ENCODE measurements around the gene GCNT1. TPM values are rescaled to one million over a fixed set of nuclear protein-coding genes. Genes with fewer than 3 reads are reported as not detected.
A peak's percentile ranks its signal among the peaks of the same experiment; 100 is the strongest.
"Not testable (repeated sequence)": the region's sequence is repeated elsewhere in the genome, so short reads cannot be mapped to it uniquely, and the experiment has no call there.

Gene GCNT1
- total RNA-seq, 2 donors from 2014 or later: 6.4 to 9.0 TPM

GRCh38 chr9:76479337-76479736 lies 20.4 kb downstream of the GCNT1 start:
- DNase-seq, ATAC-seq: not testable (repeated sequence)

GRCh38 chr9:76486151-76486550 lies 27.2 kb downstream of the GCNT1 start:
- DNase-seq: no peak
- H3K36me3 Mint-ChIP-seq (ENCODE audit: low read depth): no peaks in the 10 kb centered on the region

More at GRCh38 chr9:76479337-76479736, 20.4 kb downstream of the GCNT1 start:
- H3K4me1 Mint-ChIP-seq; H3K36me3 Mint-ChIP-seq (ENCODE audit: low read depth); H3K9me3 ChIP-seq (ENCODE audit: control insufficient read depth, low read length, poor library complexity, severe bottlenecking); H3K27me3 Mint-ChIP-seq; H3K27ac Mint-ChIP-seq; H3K4me3 Mint-ChIP-seq: not testable (repeated sequence)

GRCh38 chr9:76490249-76490990 lies 31.4 kb downstream of the GCNT1 start:
- peak overlapping the region; percentile 3 for H3K27ac Mint-ChIP-seq
- H3K4me3 Mint-ChIP-seq: no peak overlapping the region
- DNase-seq: no peak
- peaks cover 17% of the 10 kb centered on the region for H3K4me1 Mint-ChIP-seq
- no peaks in the 10 kb centered on the region for H3K9me3 ChIP-seq (ENCODE audit: control insufficient read depth, low read length, poor library complexity, severe bottlenecking)
- no peaks in the 10 kb centered on the region for H3K27me3 Mint-ChIP-seq
- no peak for ATAC-seq
- H3K36me3 Mint-ChIP-seq (ENCODE audit: low read depth): peaks cover 2% of the 10 kb centered on the region

More at GRCh38 chr9:76486151-76486550, 27.2 kb downstream of the GCNT1 start:
- Mint-ChIP-seq H3K4me1 (peaks cover 17% of the 10 kb centered on the region), H3K27ac (no peak overlapping the region), H3K27me3 (no peaks in the 10 kb centered on the region), H3K4me3 (no peak overlapping the region)
- H3K9me3 ChIP-seq (ENCODE audit: control insufficient read depth, low read length, poor library complexity, severe bottlenecking): no peaks in the 10 kb centered on the region
- no peak for ATAC-seq

DNA sequence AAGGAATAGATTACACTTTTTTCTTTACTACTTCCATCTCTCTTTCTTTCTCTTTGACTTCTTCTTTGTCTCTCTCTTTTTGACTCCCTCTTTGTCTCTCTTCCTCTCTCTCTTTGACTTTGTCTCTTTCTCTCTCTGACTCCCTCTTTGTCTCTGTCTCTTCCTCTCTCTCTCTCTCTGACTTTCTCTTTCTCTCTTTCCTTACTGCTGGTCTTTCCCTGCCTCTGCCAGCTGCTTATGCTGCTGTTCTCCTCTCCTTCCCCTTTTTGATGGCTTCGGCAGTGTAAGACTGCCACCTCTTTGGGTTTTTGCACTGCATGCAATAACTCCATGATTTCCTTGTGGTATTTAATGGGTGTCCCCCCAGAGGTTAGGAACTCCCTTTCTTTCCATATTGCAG lies 32.1 kb downstream of the GCNT1 start:
- ATAC-seq; H3K9me3 ChIP-seq (ENCODE audit: control insufficient read depth, low read length, poor library complexity, severe bottlenecking); DNase-seq; H3K27me3 Mint-ChIP-seq; H3K36me3 Mint-ChIP-seq (ENCODE audit: low read depth): not testable (repeated sequence)
- Mint-ChIP-seq H3K4me3 (peak overlapping the region; percentile 58), H3K27ac (peak overlapping the region; percentile 3), H3K4me1 (peaks cover 17% of the 10 kb centered on the region)

GRCh38 chr9:76493496-76493895 lies 34.5 kb downstream of the GCNT1 start:
- not testable (repeated sequence) for ATAC-seq; H3K4me1 Mint-ChIP-seq; H3K36me3 Mint-ChIP-seq (ENCODE audit: low read depth); H3K27me3 Mint-ChIP-seq; H3K9me3 ChIP-seq (ENCODE audit: control insufficient read depth, low read length, poor library complexity, severe bottlenecking); H3K27ac Mint-ChIP-seq; H3K4me3 Mint-ChIP-seq; DNase-seq

DNA sequence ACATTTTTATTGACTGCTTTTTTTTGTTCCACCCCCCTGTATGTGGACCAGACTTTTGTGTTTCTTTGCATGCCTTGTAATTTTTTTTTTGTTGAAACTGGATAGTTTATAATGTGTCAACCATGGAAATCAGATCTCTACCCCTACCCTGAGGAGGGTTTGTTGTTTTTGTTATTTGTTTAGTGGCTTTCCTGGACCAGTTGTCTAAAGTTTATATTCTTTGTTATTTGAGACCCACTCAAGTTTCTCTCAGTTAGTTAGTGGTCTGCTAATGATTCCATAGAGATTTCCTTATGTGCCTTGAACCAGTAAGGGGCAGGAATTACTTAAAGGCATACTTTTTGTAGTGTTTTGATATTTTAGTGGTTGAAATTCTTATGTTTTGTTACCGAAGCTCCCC lies 41.1 kb downstream of the GCNT1 start:
- no peak overlapping the region for H3K27ac Mint-ChIP-seq

GRCh38 chr9:76502746-76503145 lies 43.8 kb downstream of the GCNT1 start:
- H3K27me3 Mint-ChIP-seq: no peaks in the 10 kb centered on the region
- DNase-seq (no peak), ATAC-seq (no peak)
- peaks cover 7% of the 10 kb centered on the region for H3K36me3 Mint-ChIP-seq (ENCODE audit: low read depth)
- H3K4me1 Mint-ChIP-seq: no peaks in the 10 kb centered on the region
- no peak overlapping the region for H3K4me3 Mint-ChIP-seq
- no peaks in the 10 kb centered on the region for H3K9me3 ChIP-seq (ENCODE audit: control insufficient read depth, low read length, poor library complexity, severe bottlenecking)
- peak overlapping the region; percentile 53 for H3K27ac Mint-ChIP-seq

More for the DNA sequence above, 41.1 kb downstream of the GCNT1 start:
- Mint-ChIP-seq H3K4me3 (no peak overlapping the region), H3K27me3 (no peaks in the 10 kb centered on the region), H3K4me1 (no peaks in the 10 kb centered on the region), H3K36me3 (ENCODE audit: low read depth) (peaks cover 7% of the 10 kb centered on the region)
- DNase-seq (no peak), ATAC-seq (no peak)
- H3K9me3 ChIP-seq (ENCODE audit: control insufficient read depth, low read length, poor library complexity, severe bottlenecking): no peaks in the 10 kb centered on the region

GRCh38 chr9:76510041-76510440 lies 51.1 kb downstream of the GCNT1 start:
- Mint-ChIP-seq H3K4me3 (no peak overlapping the region), H3K4me1 (no peaks in the 10 kb centered on the region), H3K27ac (no peak overlapping the region)

GRCh38 chr9:76510446-76510845 lies 51.5 kb downstream of the GCNT1 start:
- ATAC-seq: no peak
- Mint-ChIP-seq H3K4me1 (no peaks in the 10 kb centered on the region), H3K36me3 (ENCODE audit: low read depth) (peaks cover 4% of the 10 kb centered on the region), H3K27me3 (no peaks in the 10 kb centered on the region), H3K27ac (no peak overlapping the region), H3K4me3 (no peak overlapping the region)
- H3K9me3 ChIP-seq (ENCODE audit: control insufficient read depth, low read length, poor library complexity, severe bottlenecking): no peaks in the 10 kb centered on the region
- DNase-seq: no peak

More at GRCh38 chr9:76510041-76510440, 51.1 kb downstream of the GCNT1 start:
- DNase-seq (no peak), ATAC-seq (no peak)
- H3K9me3 ChIP-seq (ENCODE audit: control insufficient read depth, low read length, poor library complexity, severe bottlenecking): no peaks in the 10 kb centered on the region
- H3K27me3 Mint-ChIP-seq: no peaks in the 10 kb centered on the region
- peaks cover 4% of the 10 kb centered on the region for H3K36me3 Mint-ChIP-seq (ENCODE audit: low read depth)

DNA sequence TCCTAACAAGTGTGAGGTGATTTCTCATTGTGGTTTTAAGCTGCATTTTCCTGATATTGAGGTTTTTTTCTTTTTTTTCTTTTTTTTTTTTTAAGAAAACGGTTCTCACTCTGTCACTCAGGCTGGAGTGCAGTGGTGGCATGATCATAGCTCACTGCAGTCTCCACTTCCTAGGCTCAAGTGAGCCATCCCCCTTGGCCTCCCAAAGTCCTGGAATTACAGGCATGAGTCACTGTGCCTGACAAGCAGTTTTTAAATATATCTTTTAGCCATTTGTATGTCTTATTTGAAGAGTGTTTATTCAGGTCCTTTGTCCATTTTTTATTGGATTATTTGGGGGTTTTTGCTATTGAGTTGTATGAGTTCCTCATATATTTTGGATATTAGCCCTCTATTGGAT lies 53.8 kb downstream of the GCNT1 start:
- ATAC-seq (no peak), DNase-seq (no peak)
- Mint-ChIP-seq H3K27me3 (no peaks in the 10 kb centered on the region), H3K36me3 (ENCODE audit: low read depth) (peaks cover 8% of the 10 kb centered on the region), H3K27ac (no peak overlapping the region), H3K4me1 (no peaks in the 10 kb centered on the region), H3K4me3 (no peak overlapping the region)
- H3K9me3 ChIP-seq (ENCODE audit: control insufficient read depth, low read length, poor library complexity, severe bottlenecking): no peaks in the 10 kb centered on the region

DNA sequence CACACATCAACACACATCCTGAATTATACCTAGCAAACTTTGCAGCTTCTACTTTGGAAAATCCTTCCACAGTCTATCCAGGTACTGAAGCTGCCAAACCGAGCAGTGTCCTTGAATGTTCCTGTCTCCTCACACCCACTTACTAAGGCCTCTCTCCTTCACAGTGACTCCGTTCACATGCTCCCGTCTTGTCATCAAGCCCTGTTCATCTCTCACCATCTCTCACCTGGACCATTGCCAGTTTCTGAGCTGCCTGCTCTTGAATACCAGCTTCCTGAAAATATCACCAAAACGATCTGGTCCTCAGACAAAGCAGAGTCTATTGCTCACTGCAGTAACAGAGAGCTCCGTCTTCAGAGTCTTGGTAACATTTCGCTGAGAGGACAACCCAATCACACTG lies 57.4 kb downstream of the GCNT1 start:
- Mint-ChIP-seq H3K4me1 (no peaks in the 10 kb centered on the region), H3K36me3 (ENCODE audit: low read depth) (peaks cover 8% of the 10 kb centered on the region), H3K4me3 (no peak overlapping the region), H3K27me3 (no peaks in the 10 kb centered on the region), H3K27ac (no peak overlapping the region)
- ATAC-seq (no peak), DNase-seq (no peak)
- H3K9me3 ChIP-seq (ENCODE audit: control insufficient read depth, low read length, poor library complexity, severe bottlenecking): no peaks in the 10 kb centered on the region

DNA sequence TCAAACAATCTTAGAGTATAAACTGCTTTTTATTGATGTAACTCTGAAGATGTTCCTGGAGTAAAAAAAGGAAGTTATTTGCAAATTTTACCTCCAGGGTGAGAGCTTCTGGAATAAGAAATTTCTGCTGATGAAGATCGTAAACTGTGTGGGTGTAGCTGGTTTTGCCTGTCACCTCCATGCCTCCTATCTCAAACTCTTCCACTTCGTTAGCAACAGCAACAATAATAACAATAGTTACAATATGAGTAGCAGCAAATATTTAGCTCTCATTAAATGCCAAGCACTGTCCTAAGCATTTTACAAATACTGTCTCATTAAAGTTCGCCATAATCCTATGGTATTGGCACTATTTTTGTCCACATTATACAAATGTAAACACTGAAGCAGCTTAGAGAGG lies 57.9 kb downstream of the GCNT1 start:
- Mint-ChIP-seq H3K27ac (no peak overlapping the region), H3K4me1 (no peaks in the 10 kb centered on the region), H3K4me3 (no peak overlapping the region), H3K27me3 (no peaks in the 10 kb centered on the region), H3K36me3 (ENCODE audit: low read depth) (peaks cover 11% of the 10 kb centered on the region)
- DNase-seq: no peak
- ATAC-seq: no peak
- no peaks in the 10 kb centered on the region for H3K9me3 ChIP-seq (ENCODE audit: control insufficient read depth, low read length, poor library complexity, severe bottlenecking)

DNA sequence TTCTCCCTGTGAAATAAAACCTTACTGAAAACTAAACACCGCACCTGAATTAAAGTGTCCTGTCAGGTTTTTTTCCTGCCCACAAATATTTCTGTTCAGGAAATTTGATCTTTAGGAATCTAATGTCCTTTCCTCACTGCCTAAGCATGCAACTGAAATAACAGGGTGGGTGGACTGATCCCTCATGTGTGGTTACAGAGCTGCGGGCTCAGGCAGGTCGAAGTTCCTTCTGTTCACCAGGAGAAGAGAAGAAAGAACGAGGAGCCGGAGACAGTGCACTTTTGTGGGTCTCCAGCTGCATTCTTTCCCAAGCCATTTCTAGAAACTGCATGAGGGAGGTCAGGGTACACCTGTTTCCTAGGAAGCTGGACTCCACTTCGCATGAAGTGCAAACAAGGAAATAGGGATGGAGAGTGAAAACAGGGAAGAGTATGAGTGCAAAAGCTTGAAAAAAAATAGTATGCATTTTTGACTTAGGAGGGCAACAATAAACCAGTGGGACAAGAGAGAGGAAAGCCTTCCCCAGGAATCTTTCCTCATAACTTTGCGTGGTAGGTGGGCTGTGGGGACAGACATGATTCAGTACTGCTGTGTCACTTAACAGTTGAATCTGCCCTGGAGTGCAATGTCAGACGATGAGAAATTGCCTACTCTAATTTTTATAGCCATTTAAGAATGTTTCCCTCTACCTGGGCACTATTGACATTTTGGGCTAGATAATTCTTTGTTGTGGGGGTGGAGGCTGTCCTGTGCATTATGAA lies 60.3 kb downstream of the GCNT1 start:
- Mint-ChIP-seq H3K27me3 (no peaks in the 10 kb centered on the region), H3K4me3 (no peak overlapping the region), H3K4me1 (no peaks in the 10 kb centered on the region), H3K36me3 (ENCODE audit: low read depth) (peaks cover 8% of the 10 kb centered on the region), H3K27ac (no peak overlapping the region)
- no peaks in the 10 kb centered on the region for H3K9me3 ChIP-seq (ENCODE audit: control insufficient read depth, low read length, poor library complexity, severe bottlenecking)
- no peak for DNase-seq
- no peak for ATAC-seq

Measured in T-helper 17 cell (primary cell).